Omental fat pad (tissue), 4 donors: ENCODE data around the gene APBA2. TPM values are rescaled to one million over a fixed set of nuclear protein-coding genes. Genes with fewer than 3 reads are reported as not detected.
"Not testable (repeated sequence)": the region's sequence is repeated elsewhere in the genome, so short reads cannot be mapped to it uniquely, and the experiment has no call there.

Experiments
- ATAC-seq: fragments of 150-250 bp; one replicate; pipeline ENCODE4 v1.9.1; 2016; ENCODE audit warnings: mild to moderate bottlenecking, moderate library complexity; ENCODE audit not compliant: low FRiP score
- DNase-seq: peaks from one replicate; pipeline ENCODE4 v3.0.0-alpha.2; 2019; ENCODE audit warnings: low spot score
- total RNA-seq, 4 donors: library from RNA; depleted of rRNA; stranded (reverse); fragments of >200 nt; gene quantifications; one replicate each; pipeline ENCODE4 v1.1.0, GENCODE V29; 2016
- TF ChIP-seq, protein P1 (sequence below), 3 donors: fragments of 450-650 bp; IDR thresholded peaks; one replicate each; pipeline ENCODE4 v1.5.1; 2016 to 2017; ENCODE audit warnings: antibody characterized with exemption in 3 of 3, mild to moderate bottlenecking in 3 of 3, moderate library complexity in 2 of 3

Gene APBA2
- total RNA-seq, 4 donors from 2014 or later: 0.93 to 4.3 (median 2.6) TPM

DNA sequence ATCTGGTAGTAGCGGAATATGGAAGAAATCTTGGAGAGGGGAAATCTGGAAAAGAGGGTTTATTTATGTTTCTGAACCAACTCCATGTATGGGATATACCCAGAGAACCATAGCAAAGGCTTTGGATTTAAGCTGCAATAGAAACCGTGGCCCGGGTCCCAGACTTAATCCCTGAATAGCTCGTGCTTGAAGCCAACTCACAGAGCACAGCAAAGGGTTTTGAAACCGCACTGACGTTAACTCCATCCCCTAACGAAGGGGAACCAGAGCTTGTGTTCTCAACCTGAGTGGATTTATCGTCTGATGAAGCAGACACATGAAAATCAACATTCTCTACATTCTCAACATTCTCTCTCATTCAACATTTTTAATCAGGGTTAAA, 154.6 kb downstream of the APBA2 start:
- TF ChIP-seq, protein P1, sequence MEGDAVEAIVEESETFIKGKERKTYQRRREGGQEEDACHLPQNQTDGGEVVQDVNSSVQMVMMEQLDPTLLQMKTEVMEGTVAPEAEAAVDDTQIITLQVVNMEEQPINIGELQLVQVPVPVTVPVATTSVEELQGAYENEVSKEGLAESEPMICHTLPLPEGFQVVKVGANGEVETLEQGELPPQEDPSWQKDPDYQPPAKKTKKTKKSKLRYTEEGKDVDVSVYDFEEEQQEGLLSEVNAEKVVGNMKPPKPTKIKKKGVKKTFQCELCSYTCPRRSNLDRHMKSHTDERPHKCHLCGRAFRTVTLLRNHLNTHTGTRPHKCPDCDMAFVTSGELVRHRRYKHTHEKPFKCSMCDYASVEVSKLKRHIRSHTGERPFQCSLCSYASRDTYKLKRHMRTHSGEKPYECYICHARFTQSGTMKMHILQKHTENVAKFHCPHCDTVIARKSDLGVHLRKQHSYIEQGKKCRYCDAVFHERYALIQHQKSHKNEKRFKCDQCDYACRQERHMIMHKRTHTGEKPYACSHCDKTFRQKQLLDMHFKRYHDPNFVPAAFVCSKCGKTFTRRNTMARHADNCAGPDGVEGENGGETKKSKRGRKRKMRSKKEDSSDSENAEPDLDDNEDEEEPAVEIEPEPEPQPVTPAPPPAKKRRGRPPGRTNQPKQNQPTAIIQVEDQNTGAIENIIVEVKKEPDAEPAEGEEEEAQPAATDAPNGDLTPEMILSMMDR (IDR thresholded peaks at IDR 0.05): no peak
- no peak for ATAC-seq

DNA sequence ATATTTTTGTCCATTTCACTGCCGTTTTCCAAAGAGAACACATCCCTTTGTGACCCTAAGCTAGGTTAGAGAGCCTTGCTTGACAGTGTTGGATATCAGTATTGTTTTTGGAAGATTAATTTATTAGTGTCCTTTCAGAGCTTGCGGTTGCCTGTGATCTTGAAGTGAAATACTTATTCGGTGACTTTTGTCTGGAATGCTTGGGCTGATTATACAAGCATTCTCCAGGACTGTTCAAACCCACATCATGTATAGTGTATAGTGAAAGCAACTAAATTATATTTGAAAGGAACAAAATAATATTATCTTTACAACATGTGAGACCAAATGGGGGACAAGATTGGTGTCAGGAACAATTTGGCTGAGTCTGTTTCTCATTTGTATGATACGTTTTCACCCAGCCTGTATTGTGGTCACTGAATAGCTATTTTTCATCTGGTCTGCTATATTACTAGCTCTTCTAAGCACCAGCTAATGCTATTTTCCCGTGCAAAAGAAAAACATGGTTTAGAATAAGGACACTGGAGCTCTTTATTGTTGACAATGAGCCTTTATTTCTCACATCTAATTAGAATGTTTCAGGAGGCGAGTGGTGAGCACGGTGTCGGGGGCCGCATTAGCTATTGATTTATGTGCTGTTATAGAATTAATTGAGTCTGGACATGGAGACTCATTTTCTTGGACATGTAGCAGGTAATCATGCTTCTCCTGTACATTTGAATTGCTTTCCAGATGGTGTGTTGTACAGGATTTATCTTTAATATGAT, 158.1 kb downstream of the APBA2 start:
- TF ChIP-seq, protein P1 (IDR thresholded peaks at IDR 0.05): no peak
- no peak for DNase-seq
- no peak for ATAC-seq

More for the DNA sequence above, 154.6 kb downstream of the APBA2 start:
- no peak for DNase-seq

DNA sequence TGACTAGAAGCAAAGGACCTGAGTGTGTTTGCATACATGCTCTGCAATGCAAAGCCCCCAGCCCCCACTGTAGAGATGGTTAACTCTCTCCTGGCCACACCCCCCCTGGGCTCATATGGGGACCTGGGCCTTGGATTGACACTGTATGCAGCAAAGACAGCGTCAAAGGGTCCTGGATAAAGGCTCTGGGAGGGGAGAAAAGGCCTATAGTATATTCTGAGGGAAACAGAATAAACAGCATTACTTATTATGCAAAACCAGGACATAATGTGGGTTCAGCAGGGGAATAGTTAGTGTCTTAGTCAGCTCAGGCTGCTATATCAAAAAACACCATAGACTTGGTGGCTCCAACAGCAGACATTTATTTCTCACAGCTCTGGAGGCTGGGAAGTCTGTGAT, 158.7 kb downstream of the APBA2 start:
- ATAC-seq: no peak
- no peak for DNase-seq
- TF ChIP-seq, protein P1 (IDR thresholded peaks at IDR 0.05): no peak

DNA sequence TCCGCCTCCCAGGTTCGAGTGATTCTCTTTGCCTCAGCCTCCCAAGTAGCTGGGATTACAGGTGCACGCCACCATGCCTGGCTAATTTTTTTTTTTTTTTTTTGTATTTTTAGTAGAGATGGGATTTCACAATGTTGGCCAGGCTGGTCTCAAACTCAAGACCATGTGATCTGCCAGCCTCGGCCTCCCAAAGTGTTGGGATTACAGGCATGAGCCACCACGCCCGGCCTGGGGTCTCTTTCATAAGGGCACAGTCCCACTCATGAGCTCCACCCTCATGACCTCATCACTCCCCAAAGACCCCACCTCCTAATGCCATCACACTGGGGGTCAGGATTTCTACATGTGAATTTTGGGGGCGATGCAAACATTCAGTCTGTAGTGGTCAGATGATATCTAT, 159.4 kb downstream of the APBA2 start:
- not testable (repeated sequence) for ATAC-seq, DNase-seq

DNA sequence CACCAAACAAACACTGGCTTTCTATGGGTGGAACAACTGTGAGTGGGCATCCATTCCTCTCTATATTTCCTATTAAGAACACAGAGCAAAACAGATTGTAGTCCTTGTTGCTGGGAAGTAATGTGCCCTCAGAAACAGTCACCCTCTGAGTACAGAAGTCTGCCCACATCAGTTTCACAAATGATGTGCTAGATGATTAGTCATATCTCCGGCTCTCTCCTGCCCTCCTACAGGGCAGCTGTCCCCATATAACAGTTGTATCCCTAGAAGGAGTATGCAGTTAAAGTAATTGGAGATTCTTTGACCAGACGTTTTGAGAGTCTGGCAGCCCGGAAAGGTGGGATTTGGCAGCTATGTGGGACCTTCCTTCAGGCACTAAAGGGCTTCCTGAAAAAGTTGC, 159.9 kb downstream of the APBA2 start:
- DNase-seq (no peak), ATAC-seq (no peak)
- TF ChIP-seq, protein P1 (IDR thresholded peaks at IDR 0.05): no peak

DNA sequence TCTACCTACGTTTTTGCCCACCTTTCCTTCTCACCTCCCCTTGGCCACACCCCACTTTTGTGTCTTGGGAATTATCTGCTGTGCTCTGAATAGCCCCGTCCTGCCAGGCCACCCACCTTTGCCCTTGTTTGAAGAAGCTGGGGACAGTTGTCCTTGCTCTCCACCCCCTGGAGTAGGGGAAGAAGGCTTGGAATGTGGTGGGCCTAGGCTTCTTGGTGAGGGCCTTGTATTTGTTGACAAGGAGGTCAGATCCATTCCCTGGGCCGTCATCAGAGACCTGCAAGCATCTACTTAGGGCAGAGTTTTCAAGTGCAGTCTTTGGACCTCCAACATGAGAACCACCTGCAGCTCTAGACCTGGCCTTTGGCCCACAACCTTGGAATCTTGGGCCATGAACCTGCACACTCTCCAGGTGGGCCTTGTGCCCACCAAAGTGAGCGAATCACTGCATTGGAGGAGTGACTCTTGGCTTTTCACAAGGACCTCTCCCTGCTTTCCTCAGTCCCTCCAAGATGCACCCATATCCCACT, 160.6 kb downstream of the APBA2 start:
- DNase-seq (no peak), ATAC-seq (no peak)
- TF ChIP-seq, protein P1 (IDR thresholded peaks at IDR 0.05): no peak

DNA sequence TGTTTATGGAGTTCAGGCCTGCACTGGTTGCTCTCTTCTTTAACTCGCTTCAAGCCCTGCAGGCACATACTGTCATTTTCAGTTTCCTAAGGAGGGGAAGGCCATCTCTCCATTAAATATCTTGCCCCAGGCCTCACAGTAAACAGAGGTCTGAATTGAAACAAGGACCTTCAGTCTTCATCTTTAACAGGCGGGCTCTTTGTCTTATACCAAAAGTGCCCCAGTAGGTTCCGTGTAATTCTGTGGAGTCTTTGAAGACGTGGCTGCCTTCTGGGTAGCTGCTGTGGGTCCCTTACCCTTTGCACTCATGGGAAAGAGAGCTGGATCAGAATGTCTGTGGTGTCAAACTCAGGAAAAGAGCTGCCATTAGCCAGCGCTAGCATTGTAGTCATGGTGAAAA, 161.2 kb downstream of the APBA2 start:
- TF ChIP-seq, protein P1 (IDR thresholded peaks at IDR 0.05): no peak
- ATAC-seq: no peak
- no peak for DNase-seq
